Measurements from ENCODE around the gene TRIB2. TPM values are rescaled to one million over a fixed set of nuclear protein-coding genes. Genes with fewer than 3 reads are reported as not detected.
A peak's percentile ranks its signal among the peaks of the same experiment; 100 is the strongest.

Gene TRIB2
- polyA plus RNA-seq, 3 donors, result 0.29 to 2.6 (median 0.51) TPM

GRCh38 chr2:12762337-12762736 lies 45.6 kb downstream of the TRIB2 start:
- WGBS (ENCODE audit: insufficient coverage), result 100% methylated on average over 2 of the region's 2 CpGs
- H3K36me3 ChIP-seq (replicated peaks in 1 of 2; ENCODE audit: control insufficient read depth in 1 of 2, insufficient read depth in 2 of 2, low read length in 2 of 2), result no peaks in the 10 kb centered on the region
- no peaks in the 10 kb centered on the region for H3K4me1 Mint-ChIP-seq
- H3K4me3 Mint-ChIP-seq, result no peak overlapping the region
- H3K27ac Mint-ChIP-seq, result peak overlapping the region in 1 of 7 donors; percentile 68
- intact Hi-C loops (cut with micrococcal nuclease), result no loop called here
- peaks cover 0 to 3% of the 10 kb centered on the region in 2 donors for H3K9me3 ChIP-seq (replicated peaks in 1 of 2; ENCODE audit: control insufficient read depth in 1 of 2, insufficient read depth in 1 of 2, low read length in 2 of 2)
- H4K20me1 ChIP-seq (ENCODE audit: insufficient read depth, low read length), result no peaks in the 10 kb centered on the region
- no peaks in the 10 kb centered on the region for H3K79me2 ChIP-seq (ENCODE audit: insufficient read depth, low read length)
- H3K4me1 ChIP-seq (ENCODE audit: control insufficient read depth in 1 of 2, insufficient read depth in 2 of 2, low read length in 2 of 2), result no peaks in the 10 kb centered on the region
- no peak overlapping the region for H3K9ac ChIP-seq (ENCODE audit: insufficient read depth, low read length, poor library complexity, severe bottlenecking)
- DNase-seq, result no peak
- H3K36me3 Mint-ChIP-seq, result no peaks in the 10 kb centered on the region
- no peak for TF ChIP-seq CTCF (IDR thresholded peaks at IDR 0.05)
- H2AFZ ChIP-seq (ENCODE audit: insufficient read depth, low read depth, low read length, poor library complexity, severe bottlenecking), result no peak overlapping the region
- H3K4me3 ChIP-seq (replicated peaks in 1 of 3; ENCODE audit: low read depth in 2 of 3, low read length in 3 of 3), result no peak overlapping the region
- no peak overlapping the region for H3K27ac ChIP-seq (ENCODE audit: low read depth in 1 of 2, low read length in 2 of 2)
- no peak overlapping the region for H3K4me2 ChIP-seq (replicated peaks; ENCODE audit: extremely low read depth, low read length, poor library complexity, severe bottlenecking)
- peaks cover 0 to 3% of the 10 kb centered on the region in 2 donors for H3K27me3 ChIP-seq (ENCODE audit: control insufficient read depth in 2 of 2, insufficient read depth in 2 of 2, low read length in 2 of 2)
- H3K27me3 Mint-ChIP-seq (ENCODE audit: low read depth in 3 of 3), result peaks cover 6 to 12% (median 8%) of the 10 kb centered on the region in 3 donors
- H3K9me3 Mint-ChIP-seq, result peaks cover 0 to 6% (median 2%) of the 10 kb centered on the region in 7 donors

- DNase-seq, result no peak
- no peaks in the 10 kb centered on the region for H3K36me3 Mint-ChIP-seq
- Histone ChIP-seq H3K9me3 (replicated peaks in 1 of 2; ENCODE audit: control insufficient read depth in 1 of 2, insufficient read depth in 1 of 2, low read length in 2 of 2) (peaks cover 0 to 3% of the 10 kb centered on the region in 2 donors), H3K4me2 (replicated peaks; ENCODE audit: extremely low read depth, low read length, poor library complexity, severe bottlenecking) (no peak overlapping the region), H4K20me1 (ENCODE audit: insufficient read depth, low read length) (no peaks in the 10 kb centered on the region), H3K4me3 (replicated peaks in 1 of 3; ENCODE audit: low read depth in 2 of 3, low read length in 3 of 3) (no peak overlapping the region), H3K9ac (ENCODE audit: insufficient read depth, low read length, poor library complexity, severe bottlenecking) (no peak overlapping the region), H3K79me2 (ENCODE audit: insufficient read depth, low read length) (no peaks in the 10 kb centered on the region), H3K27me3 (ENCODE audit: control insufficient read depth in 2 of 2, insufficient read depth in 2 of 2, low read length in 2 of 2) (peaks cover 0 to 3% of the 10 kb centered on the region in 2 donors), H3K27ac (ENCODE audit: low read depth in 1 of 2, low read length in 2 of 2) (no peak overlapping the region), H3K4me1 (ENCODE audit: control insufficient read depth in 1 of 2, insufficient read depth in 2 of 2, low read length in 2 of 2) (no peaks in the 10 kb centered on the region), H2AFZ (ENCODE audit: insufficient read depth, low read depth, low read length, poor library complexity, severe bottlenecking) (no peak overlapping the region), H3K36me3 (replicated peaks in 1 of 2; ENCODE audit: control insufficient read depth in 1 of 2, insufficient read depth in 2 of 2, low read length in 2 of 2) (no peaks in the 10 kb centered on the region)
- H3K27me3 Mint-ChIP-seq (ENCODE audit: low read depth in 3 of 3), result peaks cover 6 to 14% (median 8%) of the 10 kb centered on the region in 3 donors
- WGBS (ENCODE audit: insufficient coverage), result 76% methylated on average over 3 of the region's 4 CpGs
- no peak for TF ChIP-seq CTCF (IDR thresholded peaks at IDR 0.05)
- intact Hi-C loops (cut with micrococcal nuclease), result no loop called here
- H3K4me1 Mint-ChIP-seq, result no peaks in the 10 kb centered on the region
- H3K9me3 Mint-ChIP-seq, result peaks cover 0 to 6% (median 2%) of the 10 kb centered on the region in 7 donors
- H3K4me3 Mint-ChIP-seq, result no peak overlapping the region
- H3K27ac Mint-ChIP-seq, result peak overlapping the region in 1 of 7 donors; percentile 9
These were observed 46.2 kb downstream of the TRIB2 start for GRCh38 chr2:12762976-12763375.
